NCI-H187 treated with DMSO at 0.1 percent for 48 hours (cell line): ENCODE data around the gene ARHGEF4.

ENCODE experiments used
- DNase-seq: peaks from one replicate; lab custom pipeline; 2025; lab: John Stamatoyannopoulos, UW

Gene ARHGEF4

DNA sequence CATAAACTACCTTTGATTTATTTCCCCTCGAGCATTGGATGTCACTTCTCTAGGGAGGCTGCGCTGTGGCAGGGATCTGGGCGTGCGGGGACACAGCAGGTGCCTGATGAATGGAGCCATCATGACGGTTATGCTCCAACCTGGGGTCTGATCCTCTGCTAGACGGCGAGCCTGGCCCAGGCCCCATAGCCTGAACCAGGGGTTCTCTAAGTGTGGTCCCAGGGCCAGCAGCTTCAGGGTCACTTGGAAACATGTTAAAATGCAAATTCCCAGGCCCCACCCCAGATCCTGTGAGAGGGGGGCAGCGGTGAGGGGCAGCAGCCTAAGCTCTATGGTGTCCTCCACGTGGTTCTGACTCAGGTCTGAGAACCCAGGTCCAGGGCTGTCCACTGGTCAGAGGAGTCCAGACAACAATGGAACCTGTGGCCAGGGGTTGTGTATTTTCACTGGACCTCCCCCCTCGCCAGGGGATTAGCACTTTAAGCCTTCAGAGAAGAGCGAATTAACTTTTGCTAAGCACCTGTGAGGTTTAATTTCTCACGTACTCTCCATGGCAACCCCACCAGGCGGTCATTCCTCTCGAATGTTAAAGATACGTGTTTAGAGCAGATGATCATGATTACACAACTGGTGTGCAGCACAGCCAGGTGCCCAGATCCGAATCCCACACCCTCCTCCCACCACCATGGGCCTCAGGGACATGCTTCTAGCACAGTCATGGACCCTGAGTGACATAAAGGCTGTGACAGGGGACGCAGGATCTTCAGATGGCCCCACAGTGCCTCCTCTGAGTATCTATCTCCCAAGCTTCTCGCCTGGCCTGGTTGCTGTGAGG, 1.6 kb upstream of the ARHGEF4 start:
- DNase-seq = no peak

- DNase-seq = no peak
These were observed 1.0 kb upstream of the ARHGEF4 start for GRCh38 chr2:130835766-130836015.

DNA sequence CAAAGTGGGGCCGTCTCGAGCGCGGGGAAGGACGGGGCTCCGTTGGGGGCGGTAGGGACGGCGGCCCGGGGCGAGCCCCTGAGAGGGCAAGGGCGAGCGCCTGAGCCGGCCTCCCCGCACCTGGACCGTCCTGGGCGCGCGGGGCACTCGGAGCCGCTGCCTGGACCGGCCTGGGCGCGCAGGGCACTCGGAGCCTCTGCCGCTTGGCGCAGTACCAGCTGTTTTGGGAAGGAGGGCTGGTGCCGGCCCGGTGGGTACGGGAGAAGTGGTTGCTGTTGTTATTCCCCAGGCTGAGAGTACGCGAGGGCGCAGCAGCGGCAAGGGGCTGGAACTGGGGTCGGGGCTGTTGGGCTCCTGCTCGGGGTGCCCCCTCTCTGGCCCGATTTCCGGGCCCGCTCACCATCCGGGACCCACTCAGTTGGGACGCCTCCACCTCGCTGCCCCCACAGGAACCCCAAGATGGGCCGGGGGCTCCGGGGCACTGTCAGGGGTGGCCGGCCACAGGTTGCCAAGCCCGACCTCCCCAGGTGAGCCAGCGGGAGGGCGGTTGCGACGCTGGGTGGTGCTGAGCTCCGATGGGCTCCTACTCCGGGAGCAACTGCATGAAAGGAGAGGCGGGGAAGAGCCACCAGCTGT, 579 bp downstream of the ARHGEF4 start:
- no peak for DNase-seq

DNA sequence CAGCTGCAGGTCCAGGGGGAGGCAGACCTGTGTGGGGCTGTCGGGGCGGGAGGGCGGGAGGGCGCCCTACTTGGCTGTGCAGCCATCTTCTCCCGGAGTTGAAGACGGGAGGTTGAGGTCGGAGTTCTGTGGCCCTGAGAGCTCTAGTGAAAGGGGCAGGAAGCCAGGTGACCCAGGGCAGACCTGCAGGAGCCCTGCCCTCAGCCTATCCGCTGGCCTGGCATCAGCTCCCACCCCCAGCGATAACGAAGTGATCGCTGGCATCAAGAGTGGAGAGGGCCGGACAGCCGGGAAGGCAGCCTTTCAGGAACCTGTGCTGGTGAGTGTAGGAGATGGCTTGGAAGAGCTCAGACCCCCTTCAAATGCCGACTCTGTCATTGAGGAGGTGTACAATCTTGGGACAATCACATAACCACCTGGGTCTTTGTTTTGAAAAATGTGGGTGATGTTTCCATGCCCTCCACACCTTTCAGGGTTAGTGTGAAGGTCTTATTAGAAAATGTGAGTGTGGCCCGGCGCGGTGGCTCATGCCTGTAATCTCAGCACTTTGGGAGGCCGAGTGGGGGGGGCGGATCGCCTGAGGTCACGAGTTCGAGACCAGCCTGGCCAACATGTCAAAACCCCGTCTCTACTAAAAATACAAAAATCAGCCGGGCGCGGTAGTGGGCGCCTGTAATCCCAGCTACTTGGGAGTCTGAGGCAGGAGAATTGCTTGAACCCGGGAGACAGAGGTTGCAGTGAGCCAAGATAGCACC, 1.3 kb downstream of the ARHGEF4 start:
- DNase-seq = no peak

DNA sequence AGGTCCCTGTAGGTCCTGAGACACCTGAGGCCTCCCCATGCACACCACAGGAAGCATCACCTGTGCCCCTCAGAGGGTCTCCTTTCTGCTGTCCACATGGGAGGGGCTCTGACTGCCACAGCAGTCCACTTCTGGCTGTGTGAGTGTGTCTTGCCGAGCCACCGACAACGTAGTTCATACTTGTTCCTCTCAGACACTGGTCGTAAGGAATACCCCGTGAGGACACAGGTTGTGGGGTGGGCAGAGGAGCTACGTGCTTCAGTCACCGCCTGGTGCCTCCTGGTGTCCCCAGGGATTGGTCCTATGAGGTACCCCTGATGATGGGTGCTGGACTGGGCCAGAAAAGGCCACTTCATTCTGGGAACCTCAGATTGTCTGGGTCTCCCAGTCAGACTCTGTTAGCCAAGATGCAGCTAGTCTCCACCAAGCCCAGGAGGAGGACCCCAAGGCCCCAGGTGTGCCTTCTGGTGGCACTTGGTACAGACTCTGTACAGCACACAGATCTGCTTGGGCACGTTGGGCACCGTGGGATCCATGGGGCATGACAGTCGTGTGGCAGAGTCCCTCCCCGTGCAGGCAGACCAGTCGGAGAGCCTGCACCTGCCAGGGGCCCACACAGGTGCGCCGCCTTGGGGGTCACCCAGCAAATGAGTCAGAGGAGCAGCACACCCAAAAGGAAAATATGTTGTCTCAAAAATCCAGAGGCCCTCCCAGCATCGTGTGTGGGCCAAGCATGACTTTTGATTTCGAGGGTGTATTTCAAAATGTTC, 2.5 kb downstream of the ARHGEF4 start:
- no peak for DNase-seq

DNA sequence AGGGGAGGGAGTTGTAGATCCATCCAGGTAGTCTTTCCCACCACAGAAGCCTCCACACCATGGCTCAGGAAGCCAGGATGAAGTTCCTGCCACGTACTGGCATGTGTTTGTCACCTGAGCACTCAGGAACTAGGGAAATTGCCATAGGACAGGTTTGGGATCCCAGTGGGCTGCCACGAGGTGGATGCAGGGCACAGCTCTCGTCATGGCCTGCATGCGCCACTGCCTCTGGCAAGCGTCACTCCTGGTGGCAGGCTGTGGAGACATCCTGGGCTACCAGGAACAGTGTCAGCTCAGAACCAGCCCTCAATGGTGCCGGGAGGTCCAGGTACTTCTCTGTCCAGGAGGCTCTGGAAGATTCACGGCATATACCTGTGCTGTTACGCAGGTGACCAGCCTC, 3.8 kb downstream of the ARHGEF4 start:
- no peak for DNase-seq

GRCh38 chr2:130841741-130842365, 5.1 kb downstream of the ARHGEF4 start:
- DNase-seq = no peak

DNA sequence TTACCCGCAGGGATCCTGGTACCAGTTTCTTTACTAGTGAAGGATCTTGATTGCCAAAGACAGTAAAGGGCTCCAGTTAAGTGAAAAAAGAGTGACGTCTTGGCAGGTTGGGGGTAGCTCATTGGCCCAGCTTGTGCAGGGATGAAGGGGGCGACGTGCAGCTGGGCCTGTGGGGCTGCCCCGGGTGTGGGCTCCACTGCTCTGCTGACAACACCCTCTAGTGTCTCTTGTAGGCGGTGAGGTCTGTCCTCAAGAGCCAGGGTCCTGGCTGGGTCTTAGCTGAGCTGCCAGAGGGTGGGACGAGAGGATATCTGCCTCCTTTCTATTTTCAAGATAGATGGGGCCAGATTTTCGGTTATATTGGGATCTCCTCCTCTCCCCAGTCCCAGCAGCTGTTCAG, 6.1 kb downstream of the ARHGEF4 start:
- DNase-seq = no peak

- DNase-seq = no peak
These were observed 6.7 kb downstream of the ARHGEF4 start for GRCh38 chr2:130843321-130843985.

DNA sequence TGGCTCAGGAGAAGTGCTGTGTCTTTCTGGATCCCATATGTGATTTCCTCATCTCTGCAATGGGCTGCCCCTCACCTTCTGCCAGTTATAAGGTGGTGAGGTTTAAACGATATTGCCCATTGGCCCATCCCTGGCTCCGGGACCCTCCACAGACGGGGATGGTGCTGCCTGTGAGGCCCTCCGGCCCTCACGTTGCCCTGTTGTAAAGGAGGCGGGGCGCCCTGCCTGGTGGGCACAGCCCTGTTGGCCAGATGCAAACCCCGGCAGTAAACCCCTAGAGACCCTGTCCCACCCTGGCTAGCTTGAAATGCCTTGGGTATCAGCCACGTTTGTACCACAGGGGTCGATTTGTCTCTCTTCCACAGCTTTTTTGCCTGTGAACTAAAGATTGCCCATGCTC, 7.4 kb downstream of the ARHGEF4 start:
- no peak for DNase-seq

- DNase-seq = no peak
These were observed 8.9 kb downstream of the ARHGEF4 start for GRCh38 chr2:130845505-130846085.

GRCh38 chr2:130846233-130846632, 9.5 kb downstream of the ARHGEF4 start:
- DNase-seq = no peak

DNA sequence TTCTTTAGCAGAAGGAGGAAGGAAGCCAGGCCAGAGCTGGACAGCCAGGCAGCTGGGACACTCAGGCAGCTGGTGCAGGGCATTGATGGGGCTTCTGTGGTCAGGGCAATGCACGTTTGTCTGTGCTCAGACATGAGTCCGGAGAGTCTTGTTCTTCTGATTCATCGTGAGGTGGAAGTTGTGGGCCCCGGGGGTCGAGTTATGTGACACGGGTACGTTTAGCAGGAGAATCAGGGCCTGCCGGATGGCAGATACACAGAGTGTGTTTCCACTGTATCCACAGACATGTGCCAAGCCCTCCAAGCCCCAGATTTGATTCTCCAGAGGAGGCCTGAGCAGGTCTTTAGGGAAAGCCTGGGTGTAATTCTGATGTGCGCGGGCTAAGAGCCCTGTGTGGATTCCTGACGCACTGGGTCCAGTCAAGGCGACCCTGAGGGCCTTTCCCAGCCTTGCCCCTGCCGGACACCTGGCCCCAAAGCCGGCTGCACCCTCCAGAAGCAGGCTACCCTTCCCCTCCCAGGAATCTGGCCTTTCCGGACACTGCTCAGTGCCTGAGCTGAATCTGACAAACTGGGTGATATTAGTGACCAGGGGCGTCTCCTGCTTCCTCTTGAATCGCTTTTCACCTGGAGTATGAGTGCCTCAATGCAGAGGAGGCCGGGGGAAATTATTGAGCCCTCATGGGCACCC, 10.1 kb downstream of the ARHGEF4 start:
- no peak for DNase-seq

GRCh38 chr2:130847776-130848525, 11.2 kb downstream of the ARHGEF4 start:
- no peak for DNase-seq

DNA sequence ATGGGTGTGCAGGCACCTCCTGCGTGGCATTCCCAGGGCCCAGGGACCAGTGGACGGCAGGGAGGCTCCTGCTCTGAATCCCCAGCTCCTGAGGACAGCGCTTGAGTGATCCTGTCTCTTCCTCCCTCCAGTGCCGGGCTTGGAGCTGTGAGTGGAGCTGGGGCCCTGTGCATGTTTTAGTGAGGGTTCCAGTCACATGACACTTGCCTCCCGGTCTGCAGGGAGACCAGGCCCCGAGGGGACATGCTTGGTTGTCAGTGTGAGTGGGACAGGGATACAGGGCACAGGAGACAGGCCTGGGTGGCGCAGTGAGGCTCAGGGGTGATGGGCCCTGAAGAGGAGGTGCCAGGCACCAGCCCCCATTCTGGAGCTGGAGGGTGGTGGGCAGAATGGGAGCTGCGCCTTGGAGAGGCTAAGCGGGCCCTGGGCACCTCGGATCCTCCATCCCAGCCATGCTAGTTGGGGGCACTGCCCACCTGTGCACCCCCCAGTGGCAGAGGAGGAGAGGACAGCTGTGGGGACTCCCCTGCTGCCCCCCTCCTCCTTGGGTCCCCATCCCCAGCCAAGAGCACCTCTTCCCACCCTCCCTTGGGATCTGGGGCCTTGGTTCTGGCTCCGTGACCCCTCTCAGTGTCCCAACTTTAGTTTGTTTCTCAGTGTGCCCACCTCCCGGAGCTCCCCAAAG, 12.0 kb downstream of the ARHGEF4 start:
- DNase-seq = no peak

GRCh38 chr2:130849896-130850787, 13.4 kb downstream of the ARHGEF4 start:
- no peak for DNase-seq

- DNase-seq = no peak
These were observed 14.3 kb downstream of the ARHGEF4 start for GRCh38 chr2:130850788-130851623.
